Tibial nerve (tissue), 3 donors: ENCODE measurements around the gene ELOF1.

Source experiments
- CTCF ChIP-seq, 5 experiments: fragments of 200-600 bp in 3 of 5; fragments of 450-650 bp in 2 of 5; sonication (generic) in 3 of 5; IDR thresholded peaks; one replicate each; pipeline ENCODE4 v1.5.1; 2016 to 2019; ENCODE audit warnings: antibody characterized with exemption in 5 of 5, mild to moderate bottlenecking in 3 of 5, moderate library complexity in 2 of 5
- POLR2A ChIP-seq, 2 donors: fragments of 450-650 bp; IDR thresholded peaks; one replicate each; pipeline ENCODE4 v1.6.1; 2017; ENCODE audit warnings: antibody characterized with exemption in 2 of 2, mild to moderate bottlenecking in 2 of 2, moderate library complexity in 2 of 2

GRCh38 chr19:11594084-11594483, 35.1 kb upstream of the ELOF1 start:
- TF ChIP-seq CTCF (IDR thresholded peaks at IDR 0.05): no peak
- TF ChIP-seq POLR2A (IDR thresholded peaks at IDR 0.05): no peak
